Upper lobe of left lung (tissue), 4 donors: ENCODE data around the gene TBX6.

ENCODE experiments used
- POLR2A ChIP-seq, 4 donors: fragments of 450-650 bp; IDR thresholded peaks; one replicate each; pipeline ENCODE4 v1.5.1; 2016 to 2017; ENCODE audit warnings: antibody characterized with exemption in 4 of 4, mild to moderate bottlenecking in 2 of 4
- POLR2AphosphoS5 ChIP-seq, 2 donors: sonication (generic); formaldehyde crosslinking; IDR thresholded peaks; one replicate each; pipeline ENCODE4 v1.5.1; 2017; ENCODE audit warnings: antibody characterized with exemption in 2 of 2
- TF ChIP-seq, protein P1 (sequence below), 6 experiments: fragments of 450-650 bp in 4 of 6; fragments of 200-600 bp in 2 of 6; sonication (generic) in 2 of 6; IDR thresholded peaks; one replicate each; pipeline ENCODE4 v1.5.1; 2016 to 2019; ENCODE audit warnings: antibody characterized with exemption in 6 of 6

DNA sequence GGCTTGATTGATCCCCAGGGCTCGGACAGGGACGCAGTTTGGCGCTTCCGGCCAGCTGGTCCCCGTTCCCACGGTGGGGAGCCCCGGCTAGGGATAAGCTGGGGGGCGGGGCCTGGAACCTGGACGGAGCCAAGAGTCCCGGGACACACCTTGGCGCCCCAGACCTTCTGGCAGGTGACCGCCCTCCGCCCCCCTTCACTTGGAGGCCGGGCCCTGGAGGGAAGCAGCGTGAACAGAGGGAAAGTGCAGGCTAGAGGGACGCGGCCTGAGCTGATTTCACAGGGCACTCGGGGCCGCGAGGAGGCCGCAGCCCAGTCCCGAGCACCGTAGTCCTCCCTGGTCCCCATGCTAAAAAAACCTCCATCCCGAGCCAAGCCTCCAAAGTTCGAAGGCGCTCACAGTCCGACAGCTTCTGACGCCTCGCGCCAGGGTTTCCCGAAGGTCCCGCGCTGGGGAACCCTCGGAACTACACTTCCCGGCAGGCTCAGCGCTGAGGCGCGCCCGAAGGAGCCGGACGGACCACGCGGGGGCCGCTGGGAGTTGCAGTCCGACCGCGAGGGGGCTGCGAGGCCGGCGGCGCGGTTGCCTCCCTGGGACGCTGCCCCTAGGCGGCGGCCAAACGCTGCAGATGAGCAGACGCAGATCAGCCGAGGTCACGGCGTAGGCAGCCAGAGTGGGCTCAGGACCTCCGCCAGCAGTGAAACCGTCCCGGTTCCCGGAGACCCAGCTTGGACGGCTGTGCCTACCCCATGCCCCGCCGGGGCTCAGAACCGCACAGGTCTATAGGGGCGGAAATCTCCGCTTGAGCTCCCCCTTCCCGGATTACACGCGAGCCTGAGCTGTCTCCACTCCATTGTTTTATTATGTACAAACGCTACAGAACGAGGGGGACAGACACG is at the start of gene TBX6:
- TF ChIP-seq, protein P1, sequence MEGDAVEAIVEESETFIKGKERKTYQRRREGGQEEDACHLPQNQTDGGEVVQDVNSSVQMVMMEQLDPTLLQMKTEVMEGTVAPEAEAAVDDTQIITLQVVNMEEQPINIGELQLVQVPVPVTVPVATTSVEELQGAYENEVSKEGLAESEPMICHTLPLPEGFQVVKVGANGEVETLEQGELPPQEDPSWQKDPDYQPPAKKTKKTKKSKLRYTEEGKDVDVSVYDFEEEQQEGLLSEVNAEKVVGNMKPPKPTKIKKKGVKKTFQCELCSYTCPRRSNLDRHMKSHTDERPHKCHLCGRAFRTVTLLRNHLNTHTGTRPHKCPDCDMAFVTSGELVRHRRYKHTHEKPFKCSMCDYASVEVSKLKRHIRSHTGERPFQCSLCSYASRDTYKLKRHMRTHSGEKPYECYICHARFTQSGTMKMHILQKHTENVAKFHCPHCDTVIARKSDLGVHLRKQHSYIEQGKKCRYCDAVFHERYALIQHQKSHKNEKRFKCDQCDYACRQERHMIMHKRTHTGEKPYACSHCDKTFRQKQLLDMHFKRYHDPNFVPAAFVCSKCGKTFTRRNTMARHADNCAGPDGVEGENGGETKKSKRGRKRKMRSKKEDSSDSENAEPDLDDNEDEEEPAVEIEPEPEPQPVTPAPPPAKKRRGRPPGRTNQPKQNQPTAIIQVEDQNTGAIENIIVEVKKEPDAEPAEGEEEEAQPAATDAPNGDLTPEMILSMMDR (IDR thresholded peaks at IDR 0.05) = peak; percentile 73 to 99 (median 98)
- peak in 2 of 4 donors; percentile 19 to 59 for TF ChIP-seq POLR2A (IDR thresholded peaks at IDR 0.05)
- peak; percentile 59 to 67 for TF ChIP-seq POLR2AphosphoS5 (IDR thresholded peaks at IDR 0.05)
